ENCODE results near the gene RAB20. TPM values are rescaled to one million over a fixed set of nuclear protein-coding genes. Genes with fewer than 3 reads are reported as not detected.
"Not testable (repeated sequence)": the region's sequence is repeated elsewhere in the genome, so short reads cannot be mapped to it uniquely, and the experiment has no call there.

RAB20 gene
- total and polyA plus RNA-seq, 9 donors: 14.5 to 32.6 (median 22.0) TPM

GRCh38 chr13:110491869-110492678, 69.4 kb downstream of the RAB20 start:
- no peaks in the 10 kb centered on the region for H3K36me3 ChIP-seq
- no peaks in the 10 kb centered on the region for H3K27me3 ChIP-seq
- TF ChIP-seq CTCF (IDR thresholded peaks at IDR 0.05) (no peak), POLR2A (IDR thresholded peaks at IDR 0.05) (no peak), EP300 (IDR thresholded peaks at IDR 0.05) (no peak)
- DNase-seq: no peak
- no peaks in the 10 kb centered on the region for H3K9me3 ChIP-seq
- WGBS, 3 donors: 89 to 97% (median 94%) methylated on average over 24 of the region's 24 CpGs
- intact Hi-C loops (cut with DNase I): no loop called here
- no peak overlapping the region for H3K27ac ChIP-seq
- no peak overlapping the region for H3K4me3 ChIP-seq
- H3K4me1 ChIP-seq (ENCODE audit: insufficient read depth): no peaks in the 10 kb centered on the region

GRCh38 chr13:110490009-110490770, 71.3 kb downstream of the RAB20 start:
- Histone ChIP-seq H3K27ac (no peak overlapping the region), H3K4me3 (no peak overlapping the region), H3K27me3 (no peaks in the 10 kb centered on the region), H3K4me1 (ENCODE audit: insufficient read depth) (no peaks in the 10 kb centered on the region), H3K9me3 (no peaks in the 10 kb centered on the region), H3K36me3 (no peaks in the 10 kb centered on the region)
- intact Hi-C loops (cut with DNase I): no loop called here
- no peak for DNase-seq
- WGBS, 3 donors: 81 to 86% (median 85%) methylated on average over 24 of the region's 24 CpGs
- TF ChIP-seq POLR2A (IDR thresholded peaks at IDR 0.05) (no peak), EP300 (IDR thresholded peaks at IDR 0.05) (no peak), CTCF (IDR thresholded peaks at IDR 0.05) (no peak)

- H3K9me3 ChIP-seq; intact Hi-C loops (cut with DNase I); H3K4me3 ChIP-seq; H3K27me3 ChIP-seq; H3K27ac ChIP-seq; H3K4me1 ChIP-seq (ENCODE audit: insufficient read depth); H3K36me3 ChIP-seq; DNase-seq: not testable (repeated sequence)
- WGBS, 3 donors: 80 to 81% (median 81%) methylated on average over 3 of the region's 3 CpGs
Measured at GRCh38 chr13:110486880-110487279, 74.6 kb downstream of the RAB20 start.

GRCh38 chr13:110486061-110486715, 75.3 kb downstream of the RAB20 start:
- H3K9me3 ChIP-seq: no peaks in the 10 kb centered on the region
- no peaks in the 10 kb centered on the region for H3K36me3 ChIP-seq
- intact Hi-C loops (cut with DNase I): no loop called here
- H3K4me3 ChIP-seq: no peak overlapping the region
- TF ChIP-seq POLR2A (IDR thresholded peaks at IDR 0.05) (no peak), EP300 (IDR thresholded peaks at IDR 0.05) (no peak), CTCF (IDR thresholded peaks at IDR 0.05) (no peak)
- H3K4me1 ChIP-seq (ENCODE audit: insufficient read depth): no peaks in the 10 kb centered on the region
- H3K27me3 ChIP-seq: no peaks in the 10 kb centered on the region
- WGBS, 3 donors: 86 to 89% (median 88%) methylated on average over 15 of the region's 15 CpGs
- DNase-seq: no peak
- H3K27ac ChIP-seq: no peak overlapping the region
